Esophagus (tissue), 2 donors: ENCODE measurements around the gene CAND2. TPM values are rescaled to one million over a fixed set of nuclear protein-coding genes. Genes with fewer than 3 reads are reported as not detected.
A peak's percentile ranks its signal among the peaks of the same experiment; 100 is the strongest.
"Not testable (repeated sequence)": the region's sequence is repeated elsewhere in the genome, so short reads cannot be mapped to it uniquely, and the experiment has no call there.

ENCODE experiments used
- H3K27ac ChIP-seq, 2 donors: one replicate each; pipeline ENCODE4 v1.5.1; 2013; ENCODE audit warnings: low read depth in 2 of 2, mild to moderate bottlenecking in 2 of 2, inconsistent platforms in 1 of 2, low read length in 1 of 2, moderate library complexity in 1 of 2
- H3K27me3 ChIP-seq, 2 donors: one replicate each; pipeline ENCODE4 v1.6.1; 2013; ENCODE audit warnings: low read length in 2 of 2, control low read depth in 1 of 2, mild to moderate bottlenecking in 1 of 2; ENCODE audit not compliant: insufficient read depth in 2 of 2, control insufficient read depth in 1 of 2
- H3K36me3 ChIP-seq, 2 donors: one replicate each; pipeline ENCODE4 v1.6.1; 2013; ENCODE audit warnings: low read length in 1 of 2; ENCODE audit not compliant: control insufficient read depth in 2 of 2, insufficient read depth in 2 of 2
- H3K4me1 ChIP-seq, 2 donors: one replicate each; pipeline ENCODE4 v1.6.1; 2013; ENCODE audit warnings: low read length in 1 of 2; ENCODE audit not compliant: control insufficient read depth in 2 of 2, insufficient read depth in 2 of 2
- H3K4me3 ChIP-seq, 2 donors: one replicate each; pipeline ENCODE4 v1.5.1; 2013; ENCODE audit warnings: low read length in 2 of 2, mild to moderate bottlenecking in 2 of 2, low read depth in 1 of 2, moderate library complexity in 1 of 2
- H3K9me3 ChIP-seq, 2 donors: one replicate each; pipeline ENCODE4 v1.6.1; 2013; ENCODE audit warnings: mild to moderate bottlenecking in 2 of 2, low read depth in 1 of 2, low read length in 1 of 2, moderate library complexity in 1 of 2; ENCODE audit not compliant: control insufficient read depth in 2 of 2, insufficient read depth in 1 of 2
- WGBS, 2 donors: extraction: QIAGEN DNeasy Blood & Tissue Kit; methylation state at CpG; one replicate each; pipeline ENCODE4 v1.1.7; 2013; 5-methylcytosine and 5-hydroxymethylcytosine counted together
- polyA plus RNA-seq, 2 donors: library from polyadenylated mRNA; stranded (reverse); fragments of 200-250 nt; gene quantifications; one replicate each; pipeline ENCODE4 v1.2.3, GENCODE V29; 2013
- donor health status: healthy with polysubstance abuse.
- donor health status: Bipolar disorder and iron deficiency.

CAND2 gene
- polyA plus RNA-seq, 2 donors: 0.84 to 1.2 TPM

DNA sequence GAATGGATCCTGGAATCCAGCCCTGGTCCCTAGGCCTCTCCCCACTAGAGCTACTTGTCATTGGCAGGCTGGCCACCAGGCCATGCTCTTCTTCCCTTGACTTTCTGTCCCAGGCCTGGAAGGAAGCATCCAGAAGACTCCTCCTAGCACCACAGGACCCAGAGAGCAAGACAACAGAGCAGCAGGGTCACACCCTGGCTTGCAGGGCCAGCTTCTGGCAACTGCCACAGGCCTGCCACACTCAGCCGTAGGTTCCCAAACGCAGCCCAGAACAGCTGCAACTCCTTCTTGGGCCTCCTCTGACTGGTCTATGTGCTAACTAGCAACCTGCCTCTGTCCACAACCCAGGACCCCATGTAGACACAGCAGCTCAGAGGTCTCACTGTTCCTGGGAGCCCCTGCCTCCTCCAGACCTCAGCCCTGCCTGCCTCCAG lies 81.7 kb downstream of the CAND2 start:
- WGBS, 2 donors: 65 to 86% methylated on average over 2 of the region's 2 CpGs
- no peaks in the 10 kb centered on the region for H3K36me3 ChIP-seq
- H3K4me1 ChIP-seq: peaks cover 0 to 4% of the 10 kb centered on the region in 2 donors
- H3K9me3 ChIP-seq: no peaks in the 10 kb centered on the region
- H3K27ac ChIP-seq: no peak overlapping the region
- no peak overlapping the region for H3K4me3 ChIP-seq
- no peaks in the 10 kb centered on the region for H3K27me3 ChIP-seq

DNA sequence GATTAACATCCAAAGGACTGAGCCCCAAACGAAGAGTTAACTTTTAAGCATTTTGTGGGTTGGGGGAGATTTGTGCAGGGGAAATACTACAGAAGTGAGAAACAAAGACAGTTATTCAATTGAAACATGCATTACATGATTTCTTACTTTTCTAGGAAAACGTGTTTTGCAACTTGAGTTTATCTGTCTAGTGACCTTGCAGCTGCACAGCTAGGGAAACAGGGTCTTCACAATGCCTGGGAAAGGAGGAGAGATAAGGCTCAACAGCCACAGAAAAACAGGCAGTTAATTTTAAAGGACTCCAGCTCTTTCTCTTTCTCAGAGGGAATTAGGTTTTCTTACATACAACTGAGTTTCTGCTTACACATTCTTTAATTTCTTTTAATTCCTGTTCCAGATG lies 82.3 kb downstream of the CAND2 start:
- 58 to 67% methylated on average over 2 of the region's 2 CpGs for WGBS, 2 donors
- H3K36me3 ChIP-seq, H3K9me3 ChIP-seq, H3K4me3 ChIP-seq, H3K27me3 ChIP-seq, H3K27ac ChIP-seq, H3K4me1 ChIP-seq: not testable (repeated sequence)

DNA sequence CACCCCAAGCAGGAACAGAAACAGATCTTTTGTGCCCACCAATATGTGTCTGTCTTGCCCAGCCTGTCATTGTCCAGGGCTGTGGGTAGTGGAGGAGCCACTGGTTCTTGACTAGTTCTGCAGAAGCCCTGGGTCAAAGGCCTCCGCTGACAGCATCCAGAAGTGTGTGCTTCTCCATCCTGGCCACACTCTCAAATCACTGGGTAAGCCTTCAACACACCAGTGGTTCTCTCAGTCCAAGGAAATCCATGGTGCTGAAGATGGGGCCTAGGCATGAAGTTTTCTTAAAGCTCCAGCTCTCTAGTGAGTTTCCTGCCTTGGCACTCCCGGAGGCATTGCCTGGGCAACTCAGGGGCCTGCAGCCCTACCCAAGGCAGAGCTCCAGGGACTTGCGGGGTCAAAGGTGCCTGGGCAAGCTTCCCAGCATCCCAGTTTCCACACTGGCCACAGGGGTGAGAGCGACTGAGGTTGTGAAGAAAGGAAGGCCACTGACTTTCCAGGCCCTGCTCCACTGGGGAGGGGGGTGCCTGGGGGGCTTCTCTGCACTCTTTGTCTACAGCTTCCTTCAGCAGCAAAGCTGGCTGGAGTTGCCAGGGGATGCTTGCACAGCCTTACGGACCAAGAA lies 82.8 kb downstream of the CAND2 start:
- 85 to 90% methylated on average over 5 of the region's 5 CpGs for WGBS, 2 donors
- H3K27ac ChIP-seq: no peak overlapping the region
- no peaks in the 10 kb centered on the region for H3K9me3 ChIP-seq
- H3K4me3 ChIP-seq: no peak overlapping the region
- no peaks in the 10 kb centered on the region for H3K36me3 ChIP-seq
- no peaks in the 10 kb centered on the region for H3K27me3 ChIP-seq
- peaks cover 0 to 4% of the 10 kb centered on the region in 2 donors for H3K4me1 ChIP-seq

DNA sequence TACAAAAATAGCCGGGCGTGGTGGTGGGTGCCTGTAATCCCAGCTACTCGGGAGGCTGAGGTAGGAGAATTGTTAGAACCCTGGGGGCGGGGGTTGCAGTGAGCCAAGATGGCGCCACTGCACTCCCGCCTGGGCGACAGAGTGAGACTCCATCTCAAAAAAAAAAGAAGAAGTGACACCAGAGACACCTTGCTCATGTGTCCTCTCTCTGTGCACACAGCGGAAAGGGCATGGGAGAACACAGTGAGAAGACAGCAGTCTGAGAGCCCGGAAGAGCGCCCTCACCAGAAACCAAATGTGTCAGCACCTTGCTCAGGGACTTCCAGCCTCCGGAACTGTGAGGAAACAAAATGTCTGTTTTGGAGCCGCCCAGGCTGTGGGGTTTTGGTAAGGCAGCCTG lies 85.4 kb downstream of the CAND2 start:
- not testable (repeated sequence) for H3K9me3 ChIP-seq, H3K4me1 ChIP-seq, H3K27me3 ChIP-seq, H3K27ac ChIP-seq, H3K36me3 ChIP-seq, H3K4me3 ChIP-seq
- 93 to 95% methylated on average over 12 of the region's 12 CpGs for WGBS, 2 donors

DNA sequence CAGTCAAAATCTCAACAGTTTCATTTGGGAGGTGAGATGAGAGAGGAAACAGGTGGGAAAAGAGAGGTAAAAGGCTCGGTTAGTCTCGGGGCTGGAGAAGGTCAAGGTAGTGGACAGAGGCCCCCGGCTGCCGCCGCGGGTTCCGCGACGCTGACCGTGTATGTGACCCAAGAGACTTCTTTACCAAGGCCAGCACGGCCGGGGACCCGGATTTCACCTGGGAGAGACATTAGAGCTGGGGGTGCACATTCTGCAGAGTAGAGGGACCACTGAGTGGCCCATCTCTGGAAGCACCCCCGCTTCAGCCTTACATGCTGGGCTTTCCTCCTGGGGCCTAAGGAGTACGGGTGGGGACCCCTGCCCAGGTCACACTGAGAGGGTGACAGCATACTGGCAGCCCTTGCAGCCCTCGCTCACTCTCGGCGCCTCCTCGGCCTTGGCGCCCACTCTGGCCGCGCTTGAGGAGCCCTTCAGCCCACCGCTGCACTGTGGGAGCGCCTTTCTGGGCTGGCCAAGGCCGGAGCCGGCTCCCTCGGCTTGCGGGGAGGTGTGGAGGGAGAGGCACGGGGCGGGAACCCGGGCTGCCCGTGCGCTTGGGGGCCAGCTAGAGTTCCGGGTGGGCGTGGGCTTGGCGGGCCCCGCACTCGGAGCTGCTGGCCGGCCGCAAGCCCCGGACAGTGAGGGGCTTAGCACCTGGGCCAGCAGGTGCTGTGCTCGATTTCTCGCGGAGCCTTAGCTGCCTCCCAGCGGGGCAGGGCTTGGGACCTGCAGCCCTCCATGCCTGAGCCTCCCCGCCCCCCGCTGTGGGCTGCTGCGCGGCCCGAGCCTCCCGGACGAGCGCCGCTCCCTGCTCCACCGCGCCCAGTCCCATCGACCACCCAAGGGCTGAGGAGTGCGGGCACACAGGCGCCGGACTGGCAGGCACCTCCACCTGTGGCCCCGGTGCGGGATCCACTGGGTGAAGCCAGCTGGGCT lies 86.1 kb downstream of the CAND2 start:
- Histone ChIP-seq H3K27ac (no peak overlapping the region), H3K4me3 (no peak overlapping the region), H3K36me3 (no peaks in the 10 kb centered on the region), H3K27me3 (no peaks in the 10 kb centered on the region), H3K9me3 (no peaks in the 10 kb centered on the region), H3K4me1 (no peaks in the 10 kb centered on the region)
- 93% methylated on average over 61 to 62 of the region's 62 CpGs for WGBS, 2 donors

DNA sequence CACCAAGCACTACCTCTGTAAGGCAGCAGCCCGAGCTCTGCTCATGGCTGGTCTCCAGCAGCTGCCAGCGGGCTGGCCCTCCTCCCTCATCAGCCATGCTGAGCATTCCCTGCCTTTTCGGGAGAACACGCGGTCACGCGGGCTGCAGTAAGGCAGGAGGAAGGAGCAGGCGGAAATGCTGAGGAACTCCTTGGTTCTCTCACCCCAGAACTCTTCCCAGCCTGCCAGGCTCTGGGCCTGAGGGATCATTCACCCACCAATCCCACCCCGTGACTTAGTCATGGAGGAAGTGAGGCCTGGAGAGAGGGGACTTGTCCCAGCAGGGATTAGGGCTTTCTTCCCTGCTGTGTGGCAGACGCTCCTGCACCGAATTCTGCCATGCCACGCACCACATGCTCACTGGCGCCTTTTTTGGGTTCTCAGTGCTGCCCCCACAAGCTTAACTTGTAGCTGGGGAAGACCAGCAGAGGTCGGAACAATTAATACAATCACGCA lies 87.8 kb downstream of the CAND2 start:
- Histone ChIP-seq H3K27ac (peak overlapping the region in 1 of 2 donors; percentile 46), H3K9me3 (no peaks in the 10 kb centered on the region), H3K4me3 (no peak overlapping the region), H3K4me1 (no peaks in the 10 kb centered on the region), H3K27me3 (no peaks in the 10 kb centered on the region), H3K36me3 (no peaks in the 10 kb centered on the region)
- WGBS, 2 donors: 62 to 77% methylated on average over 15 of the region's 15 CpGs

Other genes starting within 250 kb of the CAND2 start
- 10 to 100 TPM; 17.1 to 17.6 TPM for gene MKRN2, start 239.6 kb upstream of the CAND2 start, polyA plus RNA-seq
- 10 to 100 TPM; 52.3 to 65.3 TPM for gene RAF1, start 132.6 kb upstream of the CAND2 start, polyA plus RNA-seq
- 100 to 1,000 TPM; 277 to 722 TPM for gene TMEM40, start 37.4 kb upstream of the CAND2 start, polyA plus RNA-seq
- 1,000 to 10,000 TPM; 2,267 to 2,386 TPM for gene RPL32, start 44.9 kb downstream of the CAND2 start, polyA plus RNA-seq